LNCaP clone FGC (cell line): ENCODE results near the gene COX4I1.

Source experiments
- DNase-seq: peaks from one replicate; pipeline ENCODE4 v3.0.0-alpha.2; 2011; ENCODE audit warnings: low read depth
- H3K4me3 ChIP-seq: 2 replicates; pipeline ENCODE4 v1.5.1; 2011; ENCODE audit warnings: mild to moderate bottlenecking, low read depth, low read length, control low read depth
- TF ChIP-seq, protein P1 (sequence below): IDR thresholded peaks from 2 replicates; pipeline ENCODE4 v1.5.1; 2012; ENCODE audit warnings: mild to moderate bottlenecking; ENCODE audit not compliant: control insufficient read depth, insufficient read depth; ENCODE audit errors: extremely low read depth

Gene COX4I1

DNA sequence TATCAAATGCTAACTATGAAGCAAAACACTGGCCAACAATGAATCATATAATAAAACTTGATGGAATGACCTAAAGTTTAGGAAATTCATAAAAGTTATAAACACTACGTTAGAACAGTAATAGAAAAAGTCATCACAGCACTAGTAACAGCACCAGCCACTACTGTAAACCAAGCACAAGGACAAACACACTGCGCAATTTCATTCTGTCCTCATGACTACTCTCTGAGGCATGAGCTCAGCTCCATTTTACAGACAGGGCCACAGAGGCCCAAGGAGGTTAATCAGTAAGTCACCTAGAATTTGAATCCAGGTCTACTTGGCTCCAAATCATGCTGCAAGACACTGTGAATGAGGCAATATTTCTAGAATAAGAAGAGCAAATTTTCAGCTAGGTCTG, 13.6 kb upstream of the COX4I1 start:
- TF ChIP-seq, protein P1, sequence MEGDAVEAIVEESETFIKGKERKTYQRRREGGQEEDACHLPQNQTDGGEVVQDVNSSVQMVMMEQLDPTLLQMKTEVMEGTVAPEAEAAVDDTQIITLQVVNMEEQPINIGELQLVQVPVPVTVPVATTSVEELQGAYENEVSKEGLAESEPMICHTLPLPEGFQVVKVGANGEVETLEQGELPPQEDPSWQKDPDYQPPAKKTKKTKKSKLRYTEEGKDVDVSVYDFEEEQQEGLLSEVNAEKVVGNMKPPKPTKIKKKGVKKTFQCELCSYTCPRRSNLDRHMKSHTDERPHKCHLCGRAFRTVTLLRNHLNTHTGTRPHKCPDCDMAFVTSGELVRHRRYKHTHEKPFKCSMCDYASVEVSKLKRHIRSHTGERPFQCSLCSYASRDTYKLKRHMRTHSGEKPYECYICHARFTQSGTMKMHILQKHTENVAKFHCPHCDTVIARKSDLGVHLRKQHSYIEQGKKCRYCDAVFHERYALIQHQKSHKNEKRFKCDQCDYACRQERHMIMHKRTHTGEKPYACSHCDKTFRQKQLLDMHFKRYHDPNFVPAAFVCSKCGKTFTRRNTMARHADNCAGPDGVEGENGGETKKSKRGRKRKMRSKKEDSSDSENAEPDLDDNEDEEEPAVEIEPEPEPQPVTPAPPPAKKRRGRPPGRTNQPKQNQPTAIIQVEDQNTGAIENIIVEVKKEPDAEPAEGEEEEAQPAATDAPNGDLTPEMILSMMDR, result no peak
- no peak overlapping the region for H3K4me3 ChIP-seq
- no peak for DNase-seq

DNA sequence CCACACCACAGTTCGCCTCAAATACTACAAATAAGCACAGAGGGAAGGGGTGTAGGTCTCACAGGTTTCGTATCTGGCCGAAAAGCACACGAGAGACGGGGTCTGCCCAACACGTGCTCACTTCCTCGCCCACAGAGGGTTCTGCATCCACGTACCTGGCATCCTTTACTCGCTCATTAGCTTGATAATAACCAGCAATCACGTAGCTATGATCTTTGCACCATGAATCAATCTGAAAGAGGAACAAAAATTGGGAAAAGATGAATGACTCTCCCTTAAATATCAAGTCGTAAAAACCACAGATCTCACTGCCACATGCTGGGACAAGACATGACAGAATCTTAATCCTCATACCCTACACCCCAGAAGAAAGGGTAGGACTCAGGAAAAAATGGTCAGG, 10.7 kb upstream of the COX4I1 start:
- no peak overlapping the region for H3K4me3 ChIP-seq
- DNase-seq, result no peak
- TF ChIP-seq, protein P1, result no peak

- H3K4me3 ChIP-seq, result no peak overlapping the region
- TF ChIP-seq, protein P1, result no peak
- DNase-seq, result no peak
These were observed 9.7 kb upstream of the COX4I1 start for GRCh38 chr16:85789773-85790172.

GRCh38 chr16:85793662-85794298, 5.7 kb upstream of the COX4I1 start:
- no peak overlapping the region for H3K4me3 ChIP-seq
- no peak for DNase-seq
- TF ChIP-seq, protein P1, result no peak

GRCh38 chr16:85794696-85795095, 4.8 kb upstream of the COX4I1 start:
- TF ChIP-seq, protein P1, result no peak
- H3K4me3 ChIP-seq, result no peak overlapping the region
- DNase-seq, result no peak

GRCh38 chr16:85796152-85796551, 3.3 kb upstream of the COX4I1 start:
- TF ChIP-seq, protein P1, result no peak
- no peak overlapping the region for H3K4me3 ChIP-seq
- no peak for DNase-seq

DNA sequence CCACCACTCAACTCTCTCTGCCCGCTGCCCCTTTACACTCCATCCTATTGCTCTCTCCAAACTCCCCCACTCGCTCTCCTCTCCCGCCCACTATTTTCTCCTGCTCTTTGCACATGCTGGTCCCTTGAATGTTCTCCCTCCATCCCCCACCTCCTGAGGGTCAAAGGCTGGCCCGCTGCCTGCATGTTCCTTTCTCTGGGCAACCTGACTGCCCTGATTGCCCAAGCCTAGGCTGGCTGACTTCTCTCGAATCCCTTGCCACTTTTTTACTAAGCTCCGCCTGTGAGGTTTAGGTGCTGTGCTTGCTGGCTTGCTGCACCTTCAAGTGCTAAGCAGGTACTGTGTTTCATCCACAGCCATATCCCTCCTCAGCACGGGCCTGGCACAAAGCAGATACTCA, 2.9 kb upstream of the COX4I1 start:
- no peak for DNase-seq
- TF ChIP-seq, protein P1, result no peak
- no peak overlapping the region for H3K4me3 ChIP-seq
